HS-27A (cell line): Measurements from ENCODE around the gene KRTAP4-7.
A peak's percentile ranks its signal among the peaks of the same experiment; 100 is the strongest.
"Not testable (repeated sequence)": the region's sequence is repeated elsewhere in the genome, so short reads cannot be mapped to it uniquely, and the experiment has no call there.

Experiments
- DNase-seq: peaks from one replicate; pipeline ENCODE4 v3.0.0-alpha.2; 2012; ENCODE audit warnings: low read depth, missing footprints

The KRTAP4-7 gene

GRCh38 chr17:41084100-41084856 lies at the start of gene KRTAP4-7:
Gene KRTAP4-7 (plus strand): TSS chr17:41084150. CDS start chr17:41084207, 57 bp downstream.
- not testable (repeated sequence) for DNase-seq

- not testable (repeated sequence) for DNase-seq
Observed at GRCh38 chr17:41034346-41034935, 49.5 kb upstream of the KRTAP4-7 start, which contains the start of gene KRTAP1-3. Gene KRTAP1-3 (minus strand): TSS chr17:41034874. CDS start chr17:41034821, 53 bp downstream.

- no peak for DNase-seq
Observed at GRCh38 chr17:41037853-41038350, 46.0 kb upstream of the KRTAP4-7 start.

- not testable (repeated sequence) for DNase-seq
Observed at GRCh38 chr17:41040783-41041571, 43.0 kb upstream of the KRTAP4-7 start, which contains the start of gene KRTAP1-1. Gene KRTAP1-1 (minus strand): TSS chr17:41041450. CDS start chr17:41041397, 53 bp downstream.

- no peak for DNase-seq
Observed at GRCh38 chr17:41042953-41043352, 41.0 kb upstream of the KRTAP4-7 start.

GRCh38 chr17:41046735-41047465 lies 37.0 kb upstream of the KRTAP4-7 start, which contains the start of gene KRTAP2-1:
Gene KRTAP2-1 (minus strand): TSS chr17:41047316. CDS start chr17:41047267, 49 bp downstream.
- not testable (repeated sequence) for DNase-seq

GRCh38 chr17:41048441-41048840 lies 35.5 kb upstream of the KRTAP4-7 start:
- DNase-seq, result no peak

- DNase-seq, result no peak
Observed at GRCh38 chr17:41049110-41049509, 34.8 kb upstream of the KRTAP4-7 start.

- DNase-seq, result no peak
Observed at GRCh38 chr17:41052566-41052965, 31.4 kb upstream of the KRTAP4-7 start.

- no peak for DNase-seq
Observed at GRCh38 chr17:41054025-41054424, 29.9 kb upstream of the KRTAP4-7 start.

GRCh38 chr17:41054556-41054955 lies 29.4 kb upstream of the KRTAP4-7 start:
- not testable (repeated sequence) for DNase-seq

- DNase-seq, result not testable (repeated sequence)
Observed at GRCh38 chr17:41055130-41055529, 28.8 kb upstream of the KRTAP4-7 start, which contains the start of gene KRTAP2-2. Gene KRTAP2-2 (minus strand): TSS chr17:41055230. CDS start chr17:41055211, 19 bp downstream.

GRCh38 chr17:41057547-41057946 lies 26.4 kb upstream of the KRTAP4-7 start:
- no peak for DNase-seq

- DNase-seq, result no peak
Observed at GRCh38 chr17:41058741-41059140, 25.2 kb upstream of the KRTAP4-7 start.

- not testable (repeated sequence) for DNase-seq
Observed at GRCh38 chr17:41059276-41060051, 24.5 kb upstream of the KRTAP4-7 start.

GRCh38 chr17:41060052-41060604 lies 23.8 kb upstream of the KRTAP4-7 start, which contains the start of gene KRTAP2-3:
Gene KRTAP2-3 (minus strand): TSS chr17:41060114. CDS start chr17:41060050, 64 bp downstream.
- DNase-seq, result peak; percentile 88

- no peak for DNase-seq
Observed at GRCh38 chr17:41061964-41062363, 22.0 kb upstream of the KRTAP4-7 start.

- no peak for DNase-seq
Observed at GRCh38 chr17:41063449-41063848, 20.5 kb upstream of the KRTAP4-7 start.

- no peak for DNase-seq
Observed at GRCh38 chr17:41064301-41064700, 19.6 kb upstream of the KRTAP4-7 start.
